GM12874 (cell line): ENCODE measurements around the gene TMEM107.
A peak's percentile ranks its signal among the peaks of the same experiment; 100 is the strongest.

ENCODE experiments used
- CTCF ChIP-seq: IDR thresholded peaks from 2 replicates; pipeline ENCODE4 v1.5.1; 2011; ENCODE audit warnings: low read depth, mild to moderate bottlenecking, control low read depth, low read length, moderate library complexity; ENCODE audit not compliant: insufficient read depth

TMEM107 gene

GRCh38 chr17:8186787-8187516, 10.8 kb upstream of the TMEM107 start:
- peak; percentile 34; the same call in 1 of the 2 replicates for TF ChIP-seq CTCF

GRCh38 chr17:8186446-8186786, 10.2 kb upstream of the TMEM107 start:
- TF ChIP-seq CTCF = no peak

GRCh38 chr17:8185582-8186445, 9.6 kb upstream of the TMEM107 start:
- TF ChIP-seq CTCF = no peak

- no peak for TF ChIP-seq CTCF
These were observed 985 bp upstream of the TMEM107 start for GRCh38 chr17:8176998-8177731.

GRCh38 chr17:8175795-8176196, 384 bp downstream of the TMEM107 start:
- no peak for TF ChIP-seq CTCF

GRCh38 chr17:8173871-8174322, 2.3 kb downstream of the TMEM107 start:
- TF ChIP-seq CTCF = no peak

GRCh38 chr17:8173056-8173870, 2.9 kb downstream of the TMEM107 start:
- TF ChIP-seq CTCF = no peak
